Measurements from ENCODE around the gene MTARC2. TPM values are rescaled to one million over a fixed set of nuclear protein-coding genes. Genes with fewer than 3 reads are reported as not detected.

MTARC2 gene
- total RNA-seq, 1 experiment from 2014 or later, result 16.5 TPM

- no TSS peak for BruUV-seq (replicated peaks)
- TF ChIP-seq CTCF (IDR thresholded peaks at IDR 0.05; ENCODE audit: insufficient read depth in 1 of 2, low read depth in 1 of 2, low read length in 1 of 2, severe bottlenecking in 1 of 2, unreplicated experiment in 1 of 2), result no peak
- intact Hi-C loops (cut with micrococcal nuclease; ENCODE audit: unreplicated experiment), result loop anchor here (5.0 kb wide), 1 partner anchor 390 kb away; no protein-coding TSS in a partner anchor
- POLR2A ChIA-PET, result no interaction called here
- no peak for DNase-seq
- CTCF ChIA-PET, result interaction anchor here (1.0 kb wide), 1 partner anchor 452 kb away, joined by 3 read pairs; no protein-coding TSS in a partner anchor
- Histone ChIP-seq H3K27me3 (replicated peaks; ENCODE audit: control insufficient read depth, insufficient read depth, low read length) (no peaks in the 10 kb centered on the region), H3K4me3 (ENCODE audit: low read depth, low read length) (no peak overlapping the region), H3K9me3 (no peaks in the 10 kb centered on the region), H3K36me3 (ENCODE audit: control insufficient read depth, insufficient read depth, low read length) (peaks cover 3% of the 10 kb centered on the region), H3K4me1 (no peaks in the 10 kb centered on the region)
- Mint-ChIP-seq H3K27ac (ENCODE audit: unreplicated experiment) (no peak overlapping the region), H3K9me3 (ENCODE audit: unreplicated experiment) (no peaks in the 10 kb centered on the region), H3K4me1 (ENCODE audit: low read depth, unreplicated experiment) (no peaks in the 10 kb centered on the region), H3K4me3 (ENCODE audit: unreplicated experiment) (no peak overlapping the region), H3K27me3 (ENCODE audit: insufficient read depth, unreplicated experiment) (no peaks in the 10 kb centered on the region), H3K36me3 (ENCODE audit: insufficient read depth, unreplicated experiment) (peaks cover 32% of the 10 kb centered on the region)
Observed at GRCh38 chr1:220812308-220812707, 64.2 kb downstream of the MTARC2 start.

- TF ChIP-seq CTCF (IDR thresholded peaks at IDR 0.05; ENCODE audit: insufficient read depth in 1 of 2, low read depth in 1 of 2, low read length in 1 of 2, severe bottlenecking in 1 of 2, unreplicated experiment in 1 of 2), result no peak
- no peaks in the 10 kb centered on the region for H3K9me3 ChIP-seq
- intact Hi-C loops (cut with micrococcal nuclease; ENCODE audit: unreplicated experiment), result loop anchor here (5.0 kb wide), 1 partner anchor 389 kb away; no protein-coding TSS in a partner anchor
- POLR2A ChIA-PET, result no interaction called here
- BruUV-seq (replicated peaks), result no TSS peak
- Mint-ChIP-seq H3K27ac (ENCODE audit: unreplicated experiment) (no peak overlapping the region), H3K9me3 (ENCODE audit: unreplicated experiment) (no peaks in the 10 kb centered on the region), H3K36me3 (ENCODE audit: insufficient read depth, unreplicated experiment) (peaks cover 35% of the 10 kb centered on the region), H3K27me3 (ENCODE audit: insufficient read depth, unreplicated experiment) (no peaks in the 10 kb centered on the region), H3K4me1 (ENCODE audit: low read depth, unreplicated experiment) (no peaks in the 10 kb centered on the region), H3K4me3 (ENCODE audit: unreplicated experiment) (no peak overlapping the region)
- H3K27me3 ChIP-seq (replicated peaks; ENCODE audit: control insufficient read depth, insufficient read depth, low read length), result no peaks in the 10 kb centered on the region
- CTCF ChIA-PET, result interaction anchor here (1.0 to 1.3 kb wide), 2 partner anchors 390 to 451 kb away, joined by 3 to 4 read pairs; no protein-coding TSS in a partner anchor
- peaks cover 3% of the 10 kb centered on the region for H3K36me3 ChIP-seq (ENCODE audit: control insufficient read depth, insufficient read depth, low read length)
- no peak overlapping the region for H3K4me3 ChIP-seq (ENCODE audit: low read depth, low read length)
- no peaks in the 10 kb centered on the region for H3K4me1 ChIP-seq
- no peak for DNase-seq
Observed at GRCh38 chr1:220813013-220813412, 64.9 kb downstream of the MTARC2 start.

- CTCF ChIA-PET, result no interaction called here
Observed at GRCh38 chr1:220815409-220815808, 67.3 kb downstream of the MTARC2 start.

More at GRCh38 chr1:220815409-220815808, 67.3 kb downstream of the MTARC2 start:
- no peaks in the 10 kb centered on the region for H3K9me3 Mint-ChIP-seq (ENCODE audit: unreplicated experiment)
- Histone ChIP-seq H3K4me3 (ENCODE audit: low read depth, low read length) (no peak overlapping the region), H3K4me1 (no peaks in the 10 kb centered on the region), H3K36me3 (ENCODE audit: control insufficient read depth, insufficient read depth, low read length) (peaks cover 2% of the 10 kb centered on the region), H3K9me3 (no peaks in the 10 kb centered on the region), H3K27me3 (replicated peaks; ENCODE audit: control insufficient read depth, insufficient read depth, low read length) (no peaks in the 10 kb centered on the region)
- intact Hi-C loops (cut with micrococcal nuclease; ENCODE audit: unreplicated experiment), result no loop called here
- H3K36me3 Mint-ChIP-seq (ENCODE audit: insufficient read depth, unreplicated experiment), result peaks cover 27% of the 10 kb centered on the region
- TF ChIP-seq CTCF (IDR thresholded peaks at IDR 0.05; ENCODE audit: insufficient read depth in 1 of 2, low read depth in 1 of 2, low read length in 1 of 2, severe bottlenecking in 1 of 2, unreplicated experiment in 1 of 2), result no peak
- DNase-seq, result no peak
- BruUV-seq (replicated peaks), result no TSS peak
- no peak overlapping the region for H3K4me3 Mint-ChIP-seq (ENCODE audit: unreplicated experiment)
- POLR2A ChIA-PET, result no interaction called here
- H3K27ac Mint-ChIP-seq (ENCODE audit: unreplicated experiment), result no peak overlapping the region
- H3K4me1 Mint-ChIP-seq (ENCODE audit: low read depth, unreplicated experiment), result no peaks in the 10 kb centered on the region
- H3K27me3 Mint-ChIP-seq (ENCODE audit: insufficient read depth, unreplicated experiment), result no peaks in the 10 kb centered on the region

Measured in Caco-2 (cell line).